ENCODE data around the gene MGARP. TPM values are rescaled to one million over a fixed set of nuclear protein-coding genes. Genes with fewer than 3 reads are reported as not detected.

Gene MGARP
- polyA plus RNA-seq, 1 of the 3 experiments (the other 2 are of a cell fraction) = 22.9 TPM

GRCh38 chr4:139246166-139246565 is 33.9 kb downstream of the MGARP start:
- H4K20me1 ChIP-seq (ENCODE audit: insufficient read depth) = no peaks in the 10 kb centered on the region

GRCh38 chr4:139245590-139245989 is 34.4 kb downstream of the MGARP start:
- H3K4me3 ChIP-seq (ENCODE audit: low read depth in 2 of 2, low read length in 1 of 2) = no peak overlapping the region
- ChIA-PET POLR2A (interaction anchor here (0.6 kb wide), 2 partner anchors 20 to 1408 kb away, joined by 3 read pairs; no protein-coding TSS in a partner anchor), CTCF (interaction anchor here (1.2 kb wide), 1 partner anchor 14 kb away, joined by 3 read pairs; no protein-coding TSS in a partner anchor)
- peak overlapping the region; percentile 77 to 96; a peak in 3 of 4 replicates for H3K27ac ChIP-seq (ENCODE audit: low read depth in 2 of 2, low read length in 1 of 2)
- 0 out of 2 replicates have a peak overlapping the region, but pooled peaks have one; percentile 42 for H2AFZ ChIP-seq (ENCODE audit: low read depth)
- H3F3A ChIP-seq (replicated peaks; ENCODE audit: insufficient read depth) = peaks cover 52% of the 10 kb centered on the region
- peak overlapping the region; percentile 14; the same call in 1 of the 2 replicates for H3K9ac ChIP-seq
- WGBS (ENCODE audit: low lambda C conversion rate) = 25% methylated on average over 1 of the region's 1 CpG
- no peaks in the 10 kb centered on the region for H3K9me2 ChIP-seq
- H3K9me3 ChIP-seq = no peaks in the 10 kb centered on the region
- no peaks in the 10 kb centered on the region for H4K20me1 ChIP-seq (ENCODE audit: insufficient read depth)
- H3K36me3 ChIP-seq (replicated peaks in 1 of 2; ENCODE audit: control insufficient read depth in 1 of 2, insufficient read depth in 2 of 2, low read length in 1 of 2) = no peaks in the 10 kb centered on the region
- TF ChIP-seq TEAD4 (IDR thresholded peaks at IDR 0.05; ENCODE audit: borderline replicate concordance, insufficient read depth) (peak; percentile 60), NFIC (IDR thresholded peaks at IDR 0.05; ENCODE audit: borderline replicate concordance) (peak; percentile 57; the same call in 1 of the 2 replicates), EP300 (IDR thresholded peaks at IDR 0.05; ENCODE audit: borderline replicate concordance in 1 of 2, low read depth in 1 of 2, low read length in 1 of 2) (peak in 1 of 2 experiments; percentile 37; a peak in 1 of 4 replicates), TCF12 (IDR thresholded peaks at IDR 0.05) (peak; percentile 60), ELF1 (IDR thresholded peaks at IDR 0.05) (no peak), RXRA (IDR thresholded peaks at IDR 0.05; ENCODE audit: borderline replicate concordance, low read depth) (0 out of 2 replicates have a peak, but pooled peaks have one; percentile 28), JUND (IDR thresholded peaks at IDR 0.05) (peak; percentile 38), MAX (IDR thresholded peaks at IDR 0.05; ENCODE audit: low read depth) (no peak), FOSL2 (IDR thresholded peaks at IDR 0.05; ENCODE audit: borderline replicate concordance, low read depth) (peak; percentile 46; the same call in 1 of the 2 replicates)
- no peaks in the 10 kb centered on the region for H3K27me3 ChIP-seq (ENCODE audit: insufficient read depth)
- H3K4me2 ChIP-seq = no peak overlapping the region
- peaks cover 7 to 39% of the 10 kb centered on the region in 2 experiments for H3K4me1 ChIP-seq (ENCODE audit: control insufficient read depth in 1 of 2, insufficient read depth in 2 of 2, low read depth in 1 of 2, low read length in 1 of 2)
- no peak for DNase-seq
- H3K79me2 ChIP-seq (ENCODE audit: insufficient read depth) = no peaks in the 10 kb centered on the region

More at GRCh38 chr4:139246166-139246565, 33.9 kb downstream of the MGARP start:
- ChIA-PET CTCF (interaction anchor here (0.6 to 1.2 kb wide), 2 partner anchors 14 to 49 kb away, joined by 3 read pairs; no protein-coding TSS in a partner anchor), POLR2A (interaction anchor here (0.6 kb wide), 1 partner anchor 20 kb away, joined by 3 read pairs; no protein-coding TSS in a partner anchor)
- no peaks in the 10 kb centered on the region for H3K9me3 ChIP-seq
- 96% methylated on average over 3 of the region's 3 CpGs for WGBS (ENCODE audit: low lambda C conversion rate)
- H3K4me1 ChIP-seq (ENCODE audit: control insufficient read depth in 1 of 2, insufficient read depth in 2 of 2, low read depth in 1 of 2, low read length in 1 of 2) = peaks cover 7 to 39% of the 10 kb centered on the region in 2 experiments
- peak overlapping the region; percentile 0 to 96; a peak in 3 of 4 replicates for H3K27ac ChIP-seq (ENCODE audit: low read depth in 2 of 2, low read length in 1 of 2)
- no peaks in the 10 kb centered on the region for H3K27me3 ChIP-seq (ENCODE audit: insufficient read depth)
- H3K9me2 ChIP-seq = no peaks in the 10 kb centered on the region
- H3F3A ChIP-seq (replicated peaks; ENCODE audit: insufficient read depth) = peaks cover 52% of the 10 kb centered on the region
- H2AFZ ChIP-seq (ENCODE audit: low read depth) = peak overlapping the region; percentile 42
- H3K36me3 ChIP-seq (replicated peaks in 1 of 2; ENCODE audit: control insufficient read depth in 1 of 2, insufficient read depth in 2 of 2, low read length in 1 of 2) = no peaks in the 10 kb centered on the region
- H3K4me3 ChIP-seq (ENCODE audit: low read depth in 2 of 2, low read length in 1 of 2) = no peak overlapping the region
- no peak overlapping the region for H3K9ac ChIP-seq
- H3K4me2 ChIP-seq = no peak overlapping the region
- DNase-seq = no peak
- TF ChIP-seq FOSL2 (IDR thresholded peaks at IDR 0.05; ENCODE audit: borderline replicate concordance, low read depth) = no peak
- TF ChIP-seq RFX5 (IDR thresholded peaks at IDR 0.05; ENCODE audit: low read length) = no peak
- TF ChIP-seq SMC3 (IDR thresholded peaks at IDR 0.05; ENCODE audit: low read depth, low read length) = no peak
- no peak for TF ChIP-seq TEAD4 (IDR thresholded peaks at IDR 0.05; ENCODE audit: borderline replicate concordance, insufficient read depth)
- no peak for TF ChIP-seq POLR2AphosphoS5 (IDR thresholded peaks at IDR 0.05; ENCODE audit: low read depth, low read length)
- no peak for TF ChIP-seq ELF1 (IDR thresholded peaks at IDR 0.05)
- no peak for TF ChIP-seq MEF2A (IDR thresholded peaks at IDR 0.05; ENCODE audit: borderline replicate concordance, low read depth)
- no peak for TF ChIP-seq USF2 (IDR thresholded peaks at IDR 0.05; ENCODE audit: borderline replicate concordance, low read depth, low read length)
- no peak for TF ChIP-seq USF1 (IDR thresholded peaks at IDR 0.05; ENCODE audit: borderline replicate concordance, low read depth)
- TF ChIP-seq GABPA (IDR thresholded peaks at IDR 0.05; ENCODE audit: low read depth) = no peak
- TF ChIP-seq GATA2 (CRISPR knock-in tag; IDR thresholded peaks at IDR 0.05) = no peak
- no peaks in the 10 kb centered on the region for H3K79me2 ChIP-seq (ENCODE audit: insufficient read depth)
